OCI-LY7 (cell line): ENCODE data around the gene BMP8A.
"Not testable (repeated sequence)": the region's sequence is repeated elsewhere in the genome, so short reads cannot be mapped to it uniquely, and the experiment has no call there.

Source experiments
- CTCF ChIP-seq: fragments of 200-600 bp; sonication (generic); conservative IDR thresholded peaks from 2 replicates; pipeline ENCODE4 v1.5.1; 2014; ENCODE audit warnings: mild to moderate bottlenecking, antibody characterized with exemption, low read length, moderate library complexity, mixed read lengths
- EZH2phosphoT487 ChIP-seq: fragments of 200-600 bp; sonication (generic); IDR thresholded peaks from 2 replicates; pipeline ENCODE4 v1.6.1; 2018; ENCODE audit warnings: low read depth, borderline replicate concordance, mild to moderate bottlenecking, mixed run types, antibody characterized with exemption, low read length, moderate library complexity, mixed read lengths

GRCh38 chr1:39492118-39493042 is 944 bp downstream of the BMP8A start:
- not testable (repeated sequence) for TF ChIP-seq CTCF, EZH2phosphoT487
